ENCODE data around the gene KAZN.
A peak's percentile ranks its signal among the peaks of the same experiment; 100 is the strongest.

Gene KAZN

DNA sequence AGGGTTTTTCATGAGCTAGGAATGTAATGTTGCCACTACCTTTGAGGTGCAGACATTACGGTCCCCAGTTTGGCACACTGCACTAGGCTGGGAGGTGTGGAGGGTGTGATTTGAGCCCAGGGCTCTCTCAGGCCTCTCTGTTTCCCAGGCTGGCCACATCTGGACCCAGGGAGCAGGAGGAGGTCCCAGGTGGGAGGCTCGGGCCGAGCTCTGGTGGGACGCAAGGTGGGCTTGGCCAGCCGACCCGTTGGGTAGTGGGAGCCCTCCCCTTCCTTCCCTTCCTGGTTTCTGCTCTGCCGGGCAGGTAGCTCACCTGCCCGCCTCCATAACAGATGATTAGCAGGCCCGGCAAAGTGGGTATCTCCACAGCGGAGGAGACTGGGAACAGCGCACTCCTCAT lies 408.9 kb downstream of the KAZN start:
- TF ChIP-seq, protein P1, sequence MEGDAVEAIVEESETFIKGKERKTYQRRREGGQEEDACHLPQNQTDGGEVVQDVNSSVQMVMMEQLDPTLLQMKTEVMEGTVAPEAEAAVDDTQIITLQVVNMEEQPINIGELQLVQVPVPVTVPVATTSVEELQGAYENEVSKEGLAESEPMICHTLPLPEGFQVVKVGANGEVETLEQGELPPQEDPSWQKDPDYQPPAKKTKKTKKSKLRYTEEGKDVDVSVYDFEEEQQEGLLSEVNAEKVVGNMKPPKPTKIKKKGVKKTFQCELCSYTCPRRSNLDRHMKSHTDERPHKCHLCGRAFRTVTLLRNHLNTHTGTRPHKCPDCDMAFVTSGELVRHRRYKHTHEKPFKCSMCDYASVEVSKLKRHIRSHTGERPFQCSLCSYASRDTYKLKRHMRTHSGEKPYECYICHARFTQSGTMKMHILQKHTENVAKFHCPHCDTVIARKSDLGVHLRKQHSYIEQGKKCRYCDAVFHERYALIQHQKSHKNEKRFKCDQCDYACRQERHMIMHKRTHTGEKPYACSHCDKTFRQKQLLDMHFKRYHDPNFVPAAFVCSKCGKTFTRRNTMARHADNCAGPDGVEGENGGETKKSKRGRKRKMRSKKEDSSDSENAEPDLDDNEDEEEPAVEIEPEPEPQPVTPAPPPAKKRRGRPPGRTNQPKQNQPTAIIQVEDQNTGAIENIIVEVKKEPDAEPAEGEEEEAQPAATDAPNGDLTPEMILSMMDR (IDR thresholded peaks at IDR 0.05; ENCODE audit: low read length, missing control alignments): no peak
- H3K4me3 ChIP-seq (replicated peaks; ENCODE audit: low read depth, low read length): no peak overlapping the region

DNA sequence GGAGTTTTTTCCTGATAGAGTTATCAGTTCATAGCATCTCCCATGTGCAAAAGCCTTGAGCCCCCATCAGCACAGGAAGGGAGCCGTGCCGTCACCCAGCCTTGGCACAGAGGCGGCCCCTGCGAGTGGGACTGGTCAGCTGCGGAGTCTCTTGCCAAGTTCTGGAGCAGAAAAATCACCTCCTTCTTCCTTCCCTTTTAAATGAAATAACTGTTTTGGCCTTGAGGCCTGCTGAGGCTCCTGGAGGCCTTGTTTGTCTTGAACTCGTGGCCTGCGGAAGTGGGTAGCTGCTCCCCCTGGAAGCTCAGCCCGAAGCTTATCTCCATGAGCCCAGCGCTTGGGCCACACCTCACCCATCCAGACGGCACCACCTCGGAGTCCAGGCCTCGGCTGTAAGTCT lies 409.4 kb downstream of the KAZN start:
- no peak overlapping the region for H3K4me3 ChIP-seq (replicated peaks; ENCODE audit: low read depth, low read length)
- DNase-seq (ENCODE audit: low read depth): peak; percentile 27
- TF ChIP-seq, protein P1 (IDR thresholded peaks at IDR 0.05; ENCODE audit: low read length, missing control alignments): no peak

More for the DNA sequence above, 408.9 kb downstream of the KAZN start:
- no peak for DNase-seq (ENCODE audit: low read depth)

DNA sequence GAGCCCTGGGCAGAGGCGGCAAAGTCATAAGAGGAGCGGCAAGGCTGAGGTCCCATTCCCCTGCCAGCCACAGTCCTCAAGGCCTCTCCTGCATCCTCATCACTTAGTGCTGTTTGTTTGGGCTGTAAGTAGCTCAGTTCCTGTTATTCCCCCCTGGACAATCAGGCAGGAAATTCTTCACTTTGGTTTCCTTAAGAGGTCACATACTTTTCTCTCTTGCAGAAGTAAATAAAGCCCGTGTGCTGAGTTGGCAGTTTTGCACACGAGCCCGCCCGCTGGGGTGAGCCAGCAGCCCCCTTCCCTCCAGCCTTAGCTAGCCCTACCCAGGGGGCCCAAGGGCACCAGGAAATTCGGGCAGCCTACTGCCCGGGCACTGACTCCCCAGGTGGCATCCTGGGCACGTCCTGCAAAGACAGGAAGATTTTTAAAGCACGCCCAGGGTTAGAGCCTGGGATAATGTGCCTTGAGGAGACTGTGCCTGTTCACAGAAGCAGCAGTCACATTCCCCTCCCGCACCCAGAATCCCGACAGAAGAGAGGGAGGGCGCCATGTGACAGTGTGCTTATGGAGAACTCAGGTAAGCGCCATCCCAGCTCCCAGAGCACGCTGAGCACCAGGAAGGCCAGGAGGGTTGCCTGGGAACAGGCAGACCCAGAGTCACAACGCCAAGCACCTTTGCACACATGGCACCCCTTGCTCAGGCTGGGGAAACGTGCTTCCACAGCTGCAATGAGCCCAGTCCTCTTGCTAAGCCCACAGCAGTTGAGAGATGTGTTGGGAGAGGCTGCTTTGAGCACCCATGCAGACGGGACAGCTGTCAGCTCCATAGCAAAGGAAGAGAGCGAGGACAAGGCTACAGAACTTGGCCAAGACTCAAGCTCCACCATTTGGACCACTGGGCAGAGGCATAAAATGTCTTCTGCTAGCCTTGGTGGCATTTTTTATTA lies 410.6 kb downstream of the KAZN start:
- TF ChIP-seq, protein P1 (IDR thresholded peaks at IDR 0.05; ENCODE audit: low read length, missing control alignments): no peak
- DNase-seq (ENCODE audit: low read depth): peak; percentile 58
- no peak overlapping the region for H3K4me3 ChIP-seq (replicated peaks; ENCODE audit: low read depth, low read length)

DNA sequence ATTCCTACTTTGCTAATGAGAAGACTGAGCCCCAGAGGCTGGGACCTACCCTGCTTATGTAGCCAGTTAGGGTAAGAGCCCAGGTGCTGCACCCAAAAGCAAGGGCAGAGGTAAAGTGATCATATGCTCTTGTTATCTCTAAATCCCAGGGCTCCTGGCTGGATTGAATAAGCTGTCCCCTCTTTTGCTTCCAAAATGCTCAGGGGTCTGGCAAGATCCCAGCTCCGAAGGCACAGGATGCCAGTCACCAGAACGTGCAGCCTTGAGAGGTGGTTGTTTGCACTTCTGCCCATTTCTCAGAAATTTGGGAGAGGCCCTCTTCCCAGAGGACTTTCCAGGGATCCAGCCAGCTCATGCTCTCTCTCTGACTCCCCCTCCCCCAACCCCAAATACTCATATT lies 412.7 kb downstream of the KAZN start:
- TF ChIP-seq, protein P1 (IDR thresholded peaks at IDR 0.05; ENCODE audit: low read length, missing control alignments): no peak

DNA sequence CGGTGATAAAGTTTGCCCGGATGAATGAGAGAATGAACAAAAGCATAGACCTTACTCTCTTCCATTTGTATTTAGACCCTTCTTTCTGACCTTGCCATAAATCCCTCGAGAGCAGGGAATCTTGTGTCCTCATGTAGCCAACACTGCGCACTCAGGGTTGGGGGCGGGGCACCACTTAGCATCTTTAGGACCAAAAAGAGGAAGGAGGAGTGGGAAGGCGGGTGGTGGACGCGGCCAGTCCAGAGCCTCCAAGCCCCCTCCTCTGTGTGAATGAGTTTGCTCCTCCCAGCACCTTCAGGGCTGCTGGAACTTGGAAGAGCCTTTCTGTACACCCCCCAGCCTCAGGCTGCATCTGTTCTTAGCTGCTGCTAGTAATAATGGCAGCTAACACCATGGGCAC lies 413.2 kb downstream of the KAZN start:
- TF ChIP-seq, protein P1 (IDR thresholded peaks at IDR 0.05; ENCODE audit: low read length, missing control alignments): no peak
- H3K4me3 ChIP-seq (replicated peaks; ENCODE audit: low read depth, low read length): no peak overlapping the region
- no peak for DNase-seq (ENCODE audit: low read depth)

More for the DNA sequence above, 412.7 kb downstream of the KAZN start:
- no peak overlapping the region for H3K4me3 ChIP-seq (replicated peaks; ENCODE audit: low read depth, low read length)
- DNase-seq (ENCODE audit: low read depth): no peak

DNA sequence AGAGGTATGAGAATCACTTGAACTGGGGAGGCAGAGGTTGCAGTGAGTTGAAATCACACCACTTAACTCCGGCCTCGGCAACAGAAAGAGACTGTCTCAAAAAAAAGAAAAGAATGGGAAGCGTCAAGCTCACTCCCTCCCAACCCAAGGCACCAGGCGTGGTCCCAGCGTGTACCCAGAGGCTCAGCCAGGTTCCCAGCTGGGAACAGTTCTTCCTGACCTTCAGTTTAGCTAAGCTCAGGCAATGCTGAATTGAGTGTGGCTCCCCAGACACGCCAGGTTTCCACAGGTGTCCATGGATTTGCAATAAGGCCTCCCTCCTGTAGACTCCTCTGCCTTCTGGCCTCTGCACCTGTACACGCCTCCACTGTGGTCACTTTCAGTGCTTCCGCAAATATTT lies 414.3 kb downstream of the KAZN start:
- no peak for DNase-seq (ENCODE audit: low read depth)
- TF ChIP-seq, protein P1 (IDR thresholded peaks at IDR 0.05; ENCODE audit: low read length, missing control alignments): no peak

More for the DNA sequence above, 414.3 kb downstream of the KAZN start:
- H3K4me3 ChIP-seq (replicated peaks; ENCODE audit: low read depth, low read length): no peak overlapping the region

Data from fibroblast of pulmonary artery (primary cell).